ENCODE data around the gene MLH3. TPM values are rescaled to one million over a fixed set of nuclear protein-coding genes. Genes with fewer than 3 reads are reported as not detected.

MLH3 gene
- total RNA-seq, 2 donors from 2014 or later = 23.3 to 29.6 TPM

DNA sequence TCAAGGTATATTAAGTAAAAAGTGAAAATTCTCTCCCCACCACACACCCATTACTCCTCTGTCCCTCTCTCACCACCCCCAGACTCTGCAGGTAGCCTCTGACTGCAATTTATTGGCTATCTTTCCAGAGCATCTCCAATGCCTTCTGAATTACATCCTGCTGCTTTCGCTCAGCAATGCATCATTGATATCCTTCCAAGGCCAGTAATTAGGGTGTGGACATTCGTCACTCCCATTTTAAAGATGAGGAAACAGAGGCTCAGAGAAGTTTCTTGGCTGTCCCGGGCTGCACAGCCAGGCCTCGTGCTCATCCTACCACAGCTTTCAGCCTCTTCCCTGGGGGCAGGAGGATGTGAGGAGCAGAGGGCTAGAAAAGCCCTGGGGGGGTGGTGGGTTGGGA is 72.2 kb downstream of the MLH3 start:
- H3K4me3 ChIP-seq = no peak overlapping the region
- no peak for TF ChIP-seq POLR2A (IDR thresholded peaks at IDR 0.05)
- TF ChIP-seq, protein P1, sequence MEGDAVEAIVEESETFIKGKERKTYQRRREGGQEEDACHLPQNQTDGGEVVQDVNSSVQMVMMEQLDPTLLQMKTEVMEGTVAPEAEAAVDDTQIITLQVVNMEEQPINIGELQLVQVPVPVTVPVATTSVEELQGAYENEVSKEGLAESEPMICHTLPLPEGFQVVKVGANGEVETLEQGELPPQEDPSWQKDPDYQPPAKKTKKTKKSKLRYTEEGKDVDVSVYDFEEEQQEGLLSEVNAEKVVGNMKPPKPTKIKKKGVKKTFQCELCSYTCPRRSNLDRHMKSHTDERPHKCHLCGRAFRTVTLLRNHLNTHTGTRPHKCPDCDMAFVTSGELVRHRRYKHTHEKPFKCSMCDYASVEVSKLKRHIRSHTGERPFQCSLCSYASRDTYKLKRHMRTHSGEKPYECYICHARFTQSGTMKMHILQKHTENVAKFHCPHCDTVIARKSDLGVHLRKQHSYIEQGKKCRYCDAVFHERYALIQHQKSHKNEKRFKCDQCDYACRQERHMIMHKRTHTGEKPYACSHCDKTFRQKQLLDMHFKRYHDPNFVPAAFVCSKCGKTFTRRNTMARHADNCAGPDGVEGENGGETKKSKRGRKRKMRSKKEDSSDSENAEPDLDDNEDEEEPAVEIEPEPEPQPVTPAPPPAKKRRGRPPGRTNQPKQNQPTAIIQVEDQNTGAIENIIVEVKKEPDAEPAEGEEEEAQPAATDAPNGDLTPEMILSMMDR (IDR thresholded peaks at IDR 0.05) = no peak
- TF ChIP-seq POLR2AphosphoS5 (IDR thresholded peaks at IDR 0.05) = no peak
- no peaks in the 10 kb centered on the region for H3K27me3 ChIP-seq (replicated peaks; ENCODE audit: insufficient read depth)
- DNase-seq (ENCODE audit: low spot score) = no peak
- H3K4me1 ChIP-seq (replicated peaks) = no peaks in the 10 kb centered on the region
- no peaks in the 10 kb centered on the region for H3K36me3 ChIP-seq
- peak overlapping the region in 1 of 2 donors; percentile 13 for H3K27ac ChIP-seq
- no peaks in the 10 kb centered on the region for H3K9me3 ChIP-seq
- intact Hi-C loops (cut with DNase I) = no loop called here
- 60% methylated on average over 4 of the region's 4 CpGs for WGBS

DNA sequence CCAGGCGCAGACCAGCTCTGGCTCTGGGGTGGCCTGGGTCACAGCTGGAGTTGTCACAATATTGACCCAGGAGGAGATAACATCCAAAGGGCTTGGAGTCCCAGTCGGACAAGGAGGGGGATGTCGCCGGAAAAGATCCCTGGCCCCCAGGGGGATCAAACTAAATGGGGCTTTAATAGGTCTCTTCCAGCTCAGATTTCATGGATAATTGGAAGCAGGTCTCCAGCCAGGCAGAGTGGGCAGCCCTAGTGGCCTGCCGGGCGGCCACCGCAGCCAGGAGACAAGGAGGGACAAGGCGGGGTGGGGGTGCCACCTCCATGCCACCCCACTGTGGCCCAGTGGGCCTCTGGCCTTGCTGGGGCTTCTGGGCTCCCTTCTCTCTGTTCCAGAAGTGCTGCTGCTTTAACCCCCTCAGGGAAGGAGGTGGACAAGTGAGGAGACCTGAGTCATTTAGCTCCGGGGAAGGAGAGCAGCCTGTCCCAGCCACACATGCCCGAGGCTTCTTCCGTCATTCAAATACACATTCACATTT is 72.8 kb downstream of the MLH3 start:
- no peaks in the 10 kb centered on the region for H3K9me3 ChIP-seq
- TF ChIP-seq POLR2AphosphoS5 (IDR thresholded peaks at IDR 0.05) (no peak), POLR2A (IDR thresholded peaks at IDR 0.05) (no peak)
- TF ChIP-seq, protein P1 (IDR thresholded peaks at IDR 0.05) = no peak

DNA sequence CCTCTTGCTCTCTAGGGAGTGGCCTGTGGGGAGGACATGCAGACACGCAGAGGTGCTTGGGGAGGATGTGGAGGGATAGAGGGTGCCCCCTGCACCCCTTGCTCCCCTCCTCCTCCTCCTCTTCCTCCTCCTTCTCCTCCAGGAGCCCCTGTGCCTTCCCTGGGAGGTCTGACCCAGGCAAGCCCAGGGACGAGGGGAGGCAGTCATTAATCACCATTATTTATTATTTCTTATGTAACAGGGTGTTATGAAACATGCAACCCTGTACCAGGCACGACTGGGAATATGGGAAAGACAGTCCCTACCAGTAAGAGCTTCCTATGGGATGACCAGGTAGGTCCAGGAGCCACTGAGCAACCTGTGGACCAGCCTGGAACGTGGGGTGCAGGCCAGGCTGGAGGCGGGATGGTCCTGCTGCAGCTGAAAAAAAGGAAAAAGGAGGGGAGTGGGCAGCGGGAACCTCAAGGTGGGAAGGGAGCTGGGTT is 73.3 kb downstream of the MLH3 start:
- 69% methylated on average over 6 of the region's 6 CpGs for WGBS
- H3K27ac ChIP-seq = no peak overlapping the region
- H3K9me3 ChIP-seq = no peaks in the 10 kb centered on the region
- H3K27me3 ChIP-seq (replicated peaks; ENCODE audit: insufficient read depth) = no peaks in the 10 kb centered on the region
- no peaks in the 10 kb centered on the region for H3K36me3 ChIP-seq
- no peaks in the 10 kb centered on the region for H3K4me1 ChIP-seq (replicated peaks)
- intact Hi-C loops (cut with DNase I) = no loop called here
- H3K4me3 ChIP-seq = no peak overlapping the region
- TF ChIP-seq, protein P1 (IDR thresholded peaks at IDR 0.05) = no peak
- TF ChIP-seq POLR2A (IDR thresholded peaks at IDR 0.05) = no peak
- TF ChIP-seq POLR2AphosphoS5 (IDR thresholded peaks at IDR 0.05) = no peak
- no peak for DNase-seq (ENCODE audit: low spot score)

More for the DNA sequence above, 72.8 kb downstream of the MLH3 start:
- Histone ChIP-seq H3K4me3 (no peak overlapping the region), H3K4me1 (replicated peaks) (no peaks in the 10 kb centered on the region), H3K27ac (no peak overlapping the region), H3K36me3 (no peaks in the 10 kb centered on the region), H3K27me3 (replicated peaks; ENCODE audit: insufficient read depth) (no peaks in the 10 kb centered on the region)
- no peak for DNase-seq (ENCODE audit: low spot score)
- intact Hi-C loops (cut with DNase I) = no loop called here
- WGBS = 64% methylated on average over 11 of the region's 11 CpGs

DNA sequence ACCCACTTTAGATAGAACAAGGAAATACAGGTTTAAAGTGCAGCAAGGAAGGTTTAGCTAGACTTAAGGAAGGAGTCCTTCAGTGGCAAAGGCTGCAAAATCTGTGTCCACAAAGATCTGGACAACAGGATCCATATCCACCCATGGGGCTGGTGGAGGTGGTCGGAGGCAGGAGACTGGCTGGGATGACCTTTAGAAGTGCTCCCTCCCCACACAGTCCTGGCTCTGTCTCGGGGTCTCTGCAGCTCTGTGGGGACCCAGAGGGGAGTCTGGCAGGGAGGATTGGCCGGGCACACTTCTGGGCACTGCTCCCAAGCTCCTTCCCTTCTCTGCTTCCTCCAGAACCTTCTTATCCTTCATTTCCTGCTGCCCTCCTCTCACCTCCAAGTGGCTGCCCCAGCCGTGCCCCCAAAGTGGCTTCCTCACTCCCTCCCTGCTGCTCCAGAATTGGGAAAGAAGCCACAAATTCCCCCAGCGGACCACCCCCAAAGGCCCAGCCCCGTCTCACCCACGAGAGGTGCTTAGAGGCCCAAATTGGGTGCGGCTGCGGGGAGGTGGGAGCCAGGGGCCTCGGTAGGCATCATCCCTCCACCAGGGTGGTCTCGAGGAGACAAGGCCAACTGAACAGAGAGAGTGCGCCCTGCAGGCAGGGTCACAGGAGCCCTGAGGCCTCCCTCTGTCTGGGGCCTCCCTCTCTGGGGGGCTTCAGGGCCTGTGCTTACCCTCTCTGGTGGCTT is 73.9 kb downstream of the MLH3 start:
- intact Hi-C loops (cut with DNase I) = no loop called here
- DNase-seq (ENCODE audit: low spot score) = no peak

More for the DNA sequence above, 73.9 kb downstream of the MLH3 start:
- WGBS = 84% methylated on average over 12 of the region's 12 CpGs
- H3K27ac ChIP-seq = no peak overlapping the region
- no peaks in the 10 kb centered on the region for H3K27me3 ChIP-seq (replicated peaks; ENCODE audit: insufficient read depth)
- H3K4me1 ChIP-seq (replicated peaks) = no peaks in the 10 kb centered on the region
- no peaks in the 10 kb centered on the region for H3K36me3 ChIP-seq
- no peak overlapping the region for H3K4me3 ChIP-seq
- no peaks in the 10 kb centered on the region for H3K9me3 ChIP-seq
- TF ChIP-seq, protein P1 (IDR thresholded peaks at IDR 0.05) = no peak
- TF ChIP-seq POLR2A (IDR thresholded peaks at IDR 0.05) = no peak

Data from prostate gland (tissue), 2 donors.